Activated CD8-positive, alpha-beta T cell treated with anti-CD3 and anti-CD28 coated beads for 36 hours (primary cell): ENCODE results near the gene IER2. TPM values are rescaled to one million over a fixed set of nuclear protein-coding genes. Genes with fewer than 3 reads are reported as not detected.

ENCODE experiments used
- ATAC-seq: fragments of 200-7000 bp; cut with Tn5 transposase; one replicate; pipeline ENCODE4 v1.10.0; 2021; ENCODE audit warnings: mild to moderate bottlenecking, moderate library complexity
- CTCF ChIA-PET: fragments of 350-600 bp; sonication (Branson Sonifier 250); formaldehyde crosslinking; loops from one replicate; lab custom pipeline; 2021; ENCODE audit warnings: antibody characterized with exemption; lab: Charles Lee
- POLR2A ChIA-PET: fragments of 350-600 bp; sonication (Branson Sonifier 250); formaldehyde crosslinking; loops from one replicate; lab custom pipeline; 2021; ENCODE audit warnings: antibody characterized with exemption; lab: Charles Lee
- DNase-seq: peaks from one replicate; pipeline ENCODE4 v3.0.0-alpha.2; 2020
- H3K27ac Mint-ChIP-seq: one replicate; pipeline ENCODE4 v1.8.0; 2021; ENCODE audit warnings: mild to moderate bottlenecking, mixed read lengths
- H3K27me3 Mint-ChIP-seq: one replicate; pipeline ENCODE4 v1.8.0; 2021; ENCODE audit warnings: mixed read lengths
- H3K36me3 Mint-ChIP-seq: one replicate; pipeline ENCODE4 v1.8.0; 2021; ENCODE audit warnings: low read depth, mixed read lengths
- H3K4me1 Mint-ChIP-seq: one replicate; pipeline ENCODE4 v1.8.0; 2021; ENCODE audit warnings: low read depth, mixed read lengths
- H3K4me3 Mint-ChIP-seq: one replicate; pipeline ENCODE4 v1.8.0; 2021; ENCODE audit warnings: mild to moderate bottlenecking, moderate library complexity, mixed read lengths
- H3K9me3 Mint-ChIP-seq: one replicate; pipeline ENCODE4 v1.8.0; 2021; ENCODE audit warnings: mixed read lengths
- intact Hi-C: fragments of 100-400 bp; cut with micrococcal nuclease; formaldehyde crosslinking; loops from one replicate; pipeline ENCODE4 v1.10.0; 2022
- total RNA-seq, 2 experiments: library from RNA; stranded (reverse); gene quantifications; one replicate each; pipeline ENCODE4 v1.2.3, GENCODE V29; 2021
- TF ChIP-seq, protein P1 (sequence below): fragments of 200-600 bp; IDR thresholded peaks from one replicate; pipeline ENCODE4 v1.8.0; 2022; ENCODE audit warnings: antibody characterized with exemption, mild to moderate bottlenecking

Gene IER2
- total RNA-seq, 2 experiments from 2014 or later: 120 to 122 TPM

DNA sequence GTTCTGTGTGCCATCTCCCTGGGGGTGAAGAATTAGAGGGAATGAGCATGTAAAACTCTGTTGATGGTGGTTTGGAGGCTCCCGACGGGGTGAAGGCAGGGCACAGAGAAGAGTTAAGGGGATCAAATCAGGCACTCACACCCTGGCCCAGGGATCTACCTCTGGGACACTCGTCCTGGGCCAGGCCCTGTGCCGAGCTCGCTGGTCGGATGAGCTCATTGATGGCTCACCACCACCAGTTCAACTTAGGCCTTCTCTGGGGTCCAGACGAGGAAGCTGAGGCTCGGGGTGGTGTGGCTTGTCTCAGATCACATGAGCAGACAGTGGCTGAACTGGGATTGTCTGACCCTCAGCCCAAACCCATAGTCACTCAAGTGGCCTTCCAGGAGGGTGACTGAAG, 30.6 kb upstream of the IER2 start:
- ChIA-PET CTCF (interaction anchor here (0.7 to 5.2 kb wide), 5 partner anchors 15 to 206 kb away, joined by 3 to 21 read pairs (median 4); no protein-coding TSS in a partner anchor), POLR2A (interaction anchor here (1.0 to 6.4 kb wide), 6 partner anchors 11 to 44 kb away, joined by 3 to 63 read pairs (median 5); partner anchors contain the start of genes IER2 and STX10)
- intact Hi-C loops: loop anchor here (5.0 kb wide), 1 partner anchor 33 kb away; the partner anchor contains the start of genes IER2 and STX10
- Mint-ChIP-seq H3K4me3 (peak overlapping the region; percentile 79), H3K27ac (peak overlapping the region; percentile 85), H3K4me1 (peaks cover 57% of the 10 kb centered on the region), H3K36me3 (peaks cover 22% of the 10 kb centered on the region), H3K9me3 (no peaks in the 10 kb centered on the region), H3K27me3 (no peaks in the 10 kb centered on the region)
- no peak for ATAC-seq
- no peak for DNase-seq
- TF ChIP-seq, protein P1, sequence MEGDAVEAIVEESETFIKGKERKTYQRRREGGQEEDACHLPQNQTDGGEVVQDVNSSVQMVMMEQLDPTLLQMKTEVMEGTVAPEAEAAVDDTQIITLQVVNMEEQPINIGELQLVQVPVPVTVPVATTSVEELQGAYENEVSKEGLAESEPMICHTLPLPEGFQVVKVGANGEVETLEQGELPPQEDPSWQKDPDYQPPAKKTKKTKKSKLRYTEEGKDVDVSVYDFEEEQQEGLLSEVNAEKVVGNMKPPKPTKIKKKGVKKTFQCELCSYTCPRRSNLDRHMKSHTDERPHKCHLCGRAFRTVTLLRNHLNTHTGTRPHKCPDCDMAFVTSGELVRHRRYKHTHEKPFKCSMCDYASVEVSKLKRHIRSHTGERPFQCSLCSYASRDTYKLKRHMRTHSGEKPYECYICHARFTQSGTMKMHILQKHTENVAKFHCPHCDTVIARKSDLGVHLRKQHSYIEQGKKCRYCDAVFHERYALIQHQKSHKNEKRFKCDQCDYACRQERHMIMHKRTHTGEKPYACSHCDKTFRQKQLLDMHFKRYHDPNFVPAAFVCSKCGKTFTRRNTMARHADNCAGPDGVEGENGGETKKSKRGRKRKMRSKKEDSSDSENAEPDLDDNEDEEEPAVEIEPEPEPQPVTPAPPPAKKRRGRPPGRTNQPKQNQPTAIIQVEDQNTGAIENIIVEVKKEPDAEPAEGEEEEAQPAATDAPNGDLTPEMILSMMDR: no peak

DNA sequence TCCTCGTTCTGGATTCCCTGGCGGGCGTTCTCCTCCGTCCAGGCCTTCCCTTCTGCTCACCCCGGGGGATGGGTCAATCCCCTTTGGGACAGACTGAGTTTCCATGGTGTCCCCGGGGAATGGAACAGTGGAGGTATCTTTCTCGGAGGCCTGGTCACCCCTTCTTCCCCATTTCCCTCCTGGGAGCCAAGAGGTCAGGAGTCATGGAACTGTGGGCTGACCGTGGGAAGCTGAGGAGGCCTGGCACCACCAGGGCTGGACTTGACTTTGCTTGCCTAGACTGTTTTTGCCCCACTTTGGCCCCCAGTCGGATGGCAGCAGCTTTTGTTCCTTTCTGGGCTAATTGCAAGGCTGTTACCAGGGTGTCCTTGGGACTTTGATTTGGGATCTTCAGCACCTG, 30.2 kb upstream of the IER2 start:
- Mint-ChIP-seq H3K9me3 (no peaks in the 10 kb centered on the region), H3K4me1 (peaks cover 53% of the 10 kb centered on the region), H3K4me3 (peak overlapping the region; percentile 79), H3K27ac (peak overlapping the region; percentile 67), H3K27me3 (no peaks in the 10 kb centered on the region), H3K36me3 (peaks cover 21% of the 10 kb centered on the region)
- ChIA-PET POLR2A (interaction anchor here (1.1 to 6.4 kb wide), 6 partner anchors 10 to 82 kb away, joined by 3 to 63 read pairs (median 5); partner anchors contain the start of genes IER2 and STX10), CTCF (interaction anchor here (0.7 to 5.2 kb wide), 5 partner anchors 15 to 207 kb away, joined by 3 to 21 read pairs (median 4); no protein-coding TSS in a partner anchor)
- no peak for ATAC-seq
- intact Hi-C loops: no loop called here
- TF ChIP-seq, protein P1: no peak
- no peak for DNase-seq

DNA sequence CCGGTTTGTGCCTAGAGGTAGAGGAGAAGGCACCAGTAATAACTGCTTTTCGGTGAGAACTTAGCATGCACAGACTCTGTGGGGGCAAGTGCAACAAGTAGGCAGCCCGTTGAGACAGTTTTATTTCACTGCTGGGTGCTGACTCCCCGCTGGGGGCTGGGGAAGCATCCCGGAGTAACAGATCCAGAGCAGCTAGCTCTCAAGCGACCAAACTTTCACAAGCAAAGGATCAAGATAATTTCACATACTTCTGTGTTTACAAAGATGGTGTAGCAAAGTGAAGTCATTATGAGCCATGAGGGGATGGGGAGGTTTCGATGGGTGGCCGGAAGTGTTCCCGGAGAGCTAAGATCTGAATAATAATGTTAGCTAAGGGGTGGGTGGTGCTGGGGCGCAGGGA, 29.4 kb upstream of the IER2 start:
- ChIA-PET POLR2A (interaction anchor here (1.1 to 6.4 kb wide), 5 partner anchors 9 to 81 kb away, joined by 3 to 63 read pairs (median 8); partner anchors contain the start of genes IER2 and STX10), CTCF (interaction anchor here (1.5 to 5.2 kb wide), 3 partner anchors 16 to 155 kb away, joined by 4 to 21 read pairs (median 7); no protein-coding TSS in a partner anchor)
- H3K27me3 Mint-ChIP-seq: no peaks in the 10 kb centered on the region
- H3K36me3 Mint-ChIP-seq: peaks cover 15% of the 10 kb centered on the region
- no peaks in the 10 kb centered on the region for H3K9me3 Mint-ChIP-seq
- H3K4me3 Mint-ChIP-seq: peak overlapping the region; percentile 79
- H3K4me1 Mint-ChIP-seq: peaks cover 47% of the 10 kb centered on the region
- peak overlapping the region; percentile 67 for H3K27ac Mint-ChIP-seq
- TF ChIP-seq, protein P1: no peak
- ATAC-seq (no peak), DNase-seq (peak; percentile 27)
- intact Hi-C loops: no loop called here

DNA sequence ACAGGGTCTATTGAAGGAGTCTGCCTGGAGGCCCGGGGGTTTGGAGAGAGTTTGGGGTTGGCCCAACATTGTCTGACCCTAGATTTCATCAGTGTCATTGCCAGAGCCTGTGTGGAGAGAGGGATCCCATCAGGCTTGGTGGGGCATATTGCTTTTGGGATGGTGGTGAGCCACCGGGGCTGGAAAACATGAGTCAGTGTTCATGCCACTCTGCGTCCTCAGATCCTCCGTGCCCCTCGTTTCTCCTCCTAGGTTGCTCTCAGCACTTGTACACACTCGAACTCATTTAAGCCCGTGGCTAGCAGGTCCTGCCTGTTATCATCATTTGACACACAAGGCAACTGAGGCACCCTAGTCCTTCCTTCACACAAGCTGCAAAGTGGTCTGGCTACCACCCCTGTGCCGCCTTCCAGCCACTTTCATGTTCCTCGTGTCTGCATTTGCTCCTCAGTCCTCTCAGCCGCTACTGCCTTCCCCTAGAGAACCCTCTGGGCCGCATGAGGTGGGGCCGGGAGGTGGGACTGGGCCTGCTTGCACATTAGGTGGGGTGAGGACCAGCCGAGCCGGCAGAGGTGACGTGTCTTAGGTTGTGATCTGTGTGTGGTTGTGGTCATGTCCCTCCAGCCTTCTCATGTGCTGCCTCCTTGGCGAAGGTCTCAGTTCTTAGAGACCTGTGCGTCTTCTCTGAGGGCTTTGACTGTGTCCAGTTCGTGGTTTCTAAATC, 28.5 kb upstream of the IER2 start:
- no peaks in the 10 kb centered on the region for H3K27me3 Mint-ChIP-seq
- ChIA-PET POLR2A (interaction anchor here (1.7 to 6.4 kb wide), 3 partner anchors 9 to 34 kb away, joined by 5 to 63 read pairs (median 8); no protein-coding TSS in a partner anchor), CTCF (interaction anchor here (5.2 kb wide), 1 partner anchor 156 kb away, joined by 21 read pairs; no protein-coding TSS in a partner anchor)
- peaks cover 47% of the 10 kb centered on the region for H3K4me1 Mint-ChIP-seq
- no peak for ATAC-seq
- H3K4me3 Mint-ChIP-seq: peak overlapping the region; percentile 20
- peaks cover 13% of the 10 kb centered on the region for H3K36me3 Mint-ChIP-seq
- H3K27ac Mint-ChIP-seq: peak overlapping the region; percentile 67
- DNase-seq: peak; percentile 53
- no peaks in the 10 kb centered on the region for H3K9me3 Mint-ChIP-seq
- intact Hi-C loops: no loop called here
- TF ChIP-seq, protein P1: no peak
